ENCODE data around the gene PIK3R2. TPM values are rescaled to one million over a fixed set of nuclear protein-coding genes. Genes with fewer than 3 reads are reported as not detected.
A peak's percentile ranks its signal among the peaks of the same experiment; 100 is the strongest.

PIK3R2 gene
- total RNA-seq, 1 experiment from 2014 or later, result 42.8 TPM

GRCh38 chr19:18112989-18113478 is 39.9 kb upstream of the PIK3R2 start:
- no peak overlapping the region for H4K5ac ChIP-seq (ENCODE audit: insufficient read length, low read depth, low read length)
- no peak overlapping the region for H4K91ac ChIP-seq (ENCODE audit: insufficient read length, low read depth, low read length)
- TF ChIP-seq CTCF (conservative IDR thresholded peaks at IDR 0.05), result peak; percentile 96
- no peak overlapping the region for H2BK15ac ChIP-seq (ENCODE audit: low read depth, low read length)
- H3K4ac ChIP-seq (ENCODE audit: low read depth, low read length), result no peak overlapping the region
- no peaks in the 10 kb centered on the region for H4K20me1 ChIP-seq (ENCODE audit: control insufficient read depth, insufficient read depth, insufficient read length)
- no peak overlapping the region for H3K14ac ChIP-seq (ENCODE audit: insufficient read depth, low read length)
- H3K4me1 ChIP-seq (ENCODE audit: insufficient read depth, low read length), result no peaks in the 10 kb centered on the region
- DNase-seq, result peak; percentile 87
- H4K8ac ChIP-seq (replicated peaks; ENCODE audit: insufficient read length, low read depth, low read length), result no peak overlapping the region
- H3K27ac ChIP-seq (ENCODE audit: insufficient read length, low read depth, low read length), result no peak overlapping the region
- H3K9me3 ChIP-seq (ENCODE audit: control insufficient read depth, low read depth, low read length), result no peaks in the 10 kb centered on the region
- H3K23me2 ChIP-seq (ENCODE audit: insufficient read length, low read depth, low read length, poor library complexity, severe bottlenecking), result peaks cover 15% of the 10 kb centered on the region
- H2BK120ac ChIP-seq (ENCODE audit: low read depth, low read length, poor library complexity, severe bottlenecking), result no peak overlapping the region
- H3K79me2 ChIP-seq (ENCODE audit: insufficient read depth, low read length), result no peaks in the 10 kb centered on the region
- no peak overlapping the region for H2BK12ac ChIP-seq (ENCODE audit: insufficient read length, low read depth, low read length)
- Mint-ChIP-seq H3K9me3 (no peaks in the 10 kb centered on the region; a peak in 1 of 5 replicates), H3K27me3 (ENCODE audit: low read depth) (peaks cover 22% of the 10 kb centered on the region), H3K27ac (peak overlapping the region in 1 of 3 experiments; percentile 52; a peak in 1 of 7 replicates), H3K36me3 (ENCODE audit: insufficient read depth in 1 of 3, low read depth in 3 of 3) (no peaks in the 10 kb centered on the region; a peak in 1 of 7 replicates), H3K4me1 (peaks cover 16 to 26% of the 10 kb centered on the region in 2 experiments), H3K4me3 (no peak overlapping the region; a peak in 1 of 5 replicates)
- H2BK5ac ChIP-seq (ENCODE audit: insufficient read length, low read length), result no peak overlapping the region
- no peak overlapping the region for H3K23ac ChIP-seq (ENCODE audit: insufficient read length, low read depth, low read length)
- H3K79me1 ChIP-seq (ENCODE audit: insufficient read depth, low read depth, low read length, poor library complexity, severe bottlenecking), result no peaks in the 10 kb centered on the region
- H2BK20ac ChIP-seq (ENCODE audit: low read depth, low read length, poor library complexity, severe bottlenecking), result no peak overlapping the region
- H2AFZ ChIP-seq (ENCODE audit: low read length), result no peak overlapping the region
- no peak overlapping the region for H3K4me2 ChIP-seq (ENCODE audit: insufficient read depth, insufficient read length, low read length)
- no peak overlapping the region for H3K9ac ChIP-seq (ENCODE audit: extremely low read depth, insufficient read length, low read length)
- no peak overlapping the region for H3K18ac ChIP-seq (ENCODE audit: insufficient read length, low read depth, low read length)
- no peaks in the 10 kb centered on the region; the same call in 1 of the 2 replicates for H3K27me3 ChIP-seq (ENCODE audit: insufficient read depth, low read length)
- no CpG with 5 or more reads among the region's 9 CpGs for whole genome bisulfite sequencing (ENCODE audit: extremely low coverage, insufficient read length, low lambda C conversion rate)
- H3T11ph ChIP-seq (ENCODE audit: low read length), result no peak overlapping the region
- H2AK5ac ChIP-seq (ENCODE audit: insufficient read length, low read length), result no peak overlapping the region
- no peak overlapping the region for H3K56ac ChIP-seq (ENCODE audit: insufficient read length, low read depth, low read length)

All from H9 (cell line).